KMS-11 (cell line): Measurements from ENCODE around the gene EPAS1.

Experiments used
- H2AFZ ChIP-seq: fragments of 200-600 bp; sonication (generic); 2 replicates; pipeline ENCODE4 v1.6.1; 2016; ENCODE audit warnings: antibody characterized with exemption, mixed run types, low read depth
- H3K27ac ChIP-seq: fragments of 200-600 bp; sonication (generic); 2 replicates; pipeline ENCODE4 v1.6.1; 2016; ENCODE audit warnings: mild to moderate bottlenecking, mixed run types
- H3K27me3 ChIP-seq: fragments of 200-600 bp; sonication (generic); 2 replicates; pipeline ENCODE4 v1.6.1; 2017; ENCODE audit warnings: mild to moderate bottlenecking, low read depth, mixed run types, moderate library complexity; ENCODE audit not compliant: insufficient read depth
- H3K36me3 ChIP-seq: fragments of 200-600 bp; sonication (generic); 2 replicates; pipeline ENCODE4 v1.6.1; 2017; ENCODE audit warnings: mild to moderate bottlenecking, mixed run types; ENCODE audit not compliant: insufficient read depth
- H3K4me1 ChIP-seq: fragments of 200-600 bp; sonication (generic); 2 replicates; pipeline ENCODE4 v1.6.1; 2016; ENCODE audit warnings: mild to moderate bottlenecking, low read depth, mixed run types; ENCODE audit not compliant: poor library complexity, severe bottlenecking
- H3K4me2 ChIP-seq: fragments of 200-600 bp; sonication (generic); 2 replicates; pipeline ENCODE4 v1.7.0; 2016; ENCODE audit warnings: mild to moderate bottlenecking, mixed run types
- H3K4me3 ChIP-seq: fragments of 200-600 bp; sonication (generic); IDR thresholded peaks from 2 replicates; pipeline ENCODE4 v1.6.1; 2017; ENCODE audit warnings: low read depth, low read length, mixed read lengths; ENCODE audit not compliant: insufficient read depth
- H3K79me2 ChIP-seq: fragments of 200-600 bp; sonication (generic); 2 replicates; pipeline ENCODE4 v1.6.1; 2016; ENCODE audit warnings: low read depth, mixed run types; ENCODE audit not compliant: insufficient read depth
- H3K9ac ChIP-seq: fragments of 200-600 bp; sonication (generic); 2 replicates; pipeline ENCODE4 v1.6.1; 2016; ENCODE audit warnings: mild to moderate bottlenecking, mixed run types
- H4K20me1 ChIP-seq: fragments of 200-600 bp; sonication (generic); 2 replicates; pipeline ENCODE4 v1.6.1; 2016; ENCODE audit warnings: mild to moderate bottlenecking, mixed run types; ENCODE audit not compliant: insufficient read depth
- CTCF ChIP-seq: fragments of 200-600 bp; sonication (generic); conservative IDR thresholded peaks from 2 replicates; pipeline ENCODE4 v1.6.1; 2017; ENCODE audit warnings: low read depth, mild to moderate bottlenecking, antibody characterized with exemption, low read length, moderate library complexity, mixed read lengths

Gene EPAS1

DNA sequence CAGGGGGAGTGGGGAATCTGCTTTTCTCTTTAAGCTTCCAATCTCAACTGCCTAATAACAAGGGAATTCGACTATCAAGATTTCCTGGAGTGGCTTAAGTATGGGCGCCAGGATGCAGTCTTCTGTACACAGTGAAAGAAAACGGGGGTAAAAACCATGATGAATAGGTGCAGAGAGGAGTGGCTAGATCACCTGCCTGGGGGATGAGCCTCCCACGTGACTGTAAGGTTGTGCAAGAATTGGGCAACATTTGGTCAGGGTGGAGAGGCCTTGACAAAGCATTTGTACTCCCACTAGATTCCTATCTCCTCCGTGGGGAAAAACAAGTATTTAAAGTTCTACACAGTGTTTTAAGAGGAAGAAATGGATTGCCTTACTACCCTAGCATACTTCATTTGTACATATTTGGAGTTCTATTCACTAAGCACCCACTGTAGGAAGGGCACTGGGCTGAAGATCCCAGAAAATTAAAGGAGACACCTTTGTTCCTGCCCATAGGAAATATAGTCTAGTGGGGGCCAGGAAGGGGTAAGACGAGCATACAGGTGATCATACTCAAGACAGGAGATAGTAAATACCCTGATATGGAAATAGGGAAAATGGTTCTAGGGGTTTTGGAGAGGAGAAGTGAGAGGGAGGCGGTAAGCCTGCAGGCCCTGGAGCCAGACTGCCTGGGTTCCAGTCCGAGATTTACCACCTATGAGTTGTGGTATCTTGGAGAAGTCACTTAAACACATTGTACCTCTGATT, 29.2 kb downstream of the EPAS1 start:
- Histone ChIP-seq H3K4me2 (no peak overlapping the region), H2AFZ (no peak overlapping the region), H3K27me3 (no peaks in the 10 kb centered on the region), H3K9ac (no peak overlapping the region), H3K36me3 (no peaks in the 10 kb centered on the region), H3K4me3 (no peak overlapping the region), H3K4me1 (no peaks in the 10 kb centered on the region), H4K20me1 (no peaks in the 10 kb centered on the region), H3K79me2 (no peaks in the 10 kb centered on the region), H3K27ac (no peak overlapping the region)
- no peak for TF ChIP-seq CTCF

DNA sequence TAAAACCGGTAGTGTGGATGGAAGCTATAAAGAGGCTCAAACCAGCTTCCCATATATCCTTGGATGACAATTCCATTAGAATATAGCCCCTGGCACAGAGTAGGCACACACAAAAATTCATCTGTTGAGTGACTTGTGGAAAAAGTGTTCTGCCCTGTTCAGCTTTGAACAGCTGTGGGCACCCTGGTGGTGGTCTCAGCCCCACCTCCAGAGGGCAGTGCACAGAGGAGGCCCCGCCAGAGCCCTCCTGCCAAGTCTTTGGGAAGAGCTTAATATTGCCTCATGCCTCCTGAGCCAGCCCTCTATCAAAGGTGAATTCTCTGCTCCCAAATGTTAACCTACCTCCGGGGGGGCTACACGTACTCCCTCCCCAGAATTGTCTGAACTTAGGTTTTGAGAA, 30.4 kb downstream of the EPAS1 start:
- H2AFZ ChIP-seq: no peak overlapping the region
- H3K79me2 ChIP-seq: no peaks in the 10 kb centered on the region
- no peaks in the 10 kb centered on the region for H3K36me3 ChIP-seq
- H3K4me2 ChIP-seq: no peak overlapping the region
- no peaks in the 10 kb centered on the region for H3K4me1 ChIP-seq
- no peak overlapping the region for H3K27ac ChIP-seq
- H3K27me3 ChIP-seq: no peaks in the 10 kb centered on the region
- TF ChIP-seq CTCF: no peak
- no peaks in the 10 kb centered on the region for H4K20me1 ChIP-seq
- H3K9ac ChIP-seq: no peak overlapping the region
- H3K4me3 ChIP-seq: no peak overlapping the region

DNA sequence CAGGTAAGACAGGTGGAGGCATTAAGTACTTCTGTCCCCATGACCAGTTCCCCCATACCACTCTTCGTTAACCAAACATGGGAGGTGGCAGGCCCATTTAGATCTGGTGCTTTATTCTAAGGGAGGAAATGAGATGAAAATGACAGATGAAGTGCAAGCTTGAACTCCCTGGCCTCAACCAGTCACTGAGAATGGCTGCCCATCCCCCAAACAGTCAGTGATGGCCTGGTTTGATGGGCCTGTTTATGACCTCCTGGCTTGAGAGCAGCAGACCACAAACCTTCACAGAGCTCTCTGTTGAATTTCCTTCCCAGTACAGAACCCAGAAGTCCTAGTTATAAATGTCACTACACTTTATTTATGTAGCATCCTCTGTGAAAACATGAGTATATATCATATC, 31.1 kb downstream of the EPAS1 start:
- no peak overlapping the region for H3K4me3 ChIP-seq
- H3K27ac ChIP-seq: no peak overlapping the region
- no peaks in the 10 kb centered on the region for H3K27me3 ChIP-seq
- H4K20me1 ChIP-seq: no peaks in the 10 kb centered on the region
- H3K4me1 ChIP-seq: no peaks in the 10 kb centered on the region
- H2AFZ ChIP-seq: no peak overlapping the region
- H3K79me2 ChIP-seq: no peaks in the 10 kb centered on the region
- H3K9ac ChIP-seq: no peak overlapping the region
- no peak overlapping the region for H3K4me2 ChIP-seq
- no peaks in the 10 kb centered on the region for H3K36me3 ChIP-seq
- no peak for TF ChIP-seq CTCF

DNA sequence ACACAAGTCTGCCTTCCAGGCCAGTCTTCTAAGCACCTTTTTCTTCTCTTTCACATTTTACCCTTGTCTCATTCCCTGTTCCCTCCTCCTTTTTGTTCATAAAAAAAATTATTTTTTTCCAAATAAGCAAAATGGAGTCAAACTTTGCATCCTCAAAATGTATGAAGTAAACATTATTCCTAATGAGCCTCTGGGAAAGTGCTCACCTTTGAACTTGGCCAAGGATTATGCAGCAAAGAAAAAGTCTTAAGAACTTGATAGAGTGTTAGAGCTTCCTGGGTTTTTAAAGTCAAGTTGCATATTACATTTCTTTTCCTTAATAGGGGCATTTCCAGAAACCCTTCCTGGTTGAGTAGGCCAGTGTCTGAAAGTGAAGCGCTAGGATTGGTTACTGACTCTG, 31.6 kb downstream of the EPAS1 start:
- H3K36me3 ChIP-seq: no peaks in the 10 kb centered on the region
- H3K27me3 ChIP-seq: no peaks in the 10 kb centered on the region
- H3K4me3 ChIP-seq: no peak overlapping the region
- H3K27ac ChIP-seq: no peak overlapping the region
- no peak overlapping the region for H3K4me2 ChIP-seq
- H4K20me1 ChIP-seq: no peaks in the 10 kb centered on the region
- no peak overlapping the region for H2AFZ ChIP-seq
- no peak for TF ChIP-seq CTCF
- no peak overlapping the region for H3K9ac ChIP-seq
- no peaks in the 10 kb centered on the region for H3K79me2 ChIP-seq
- no peaks in the 10 kb centered on the region for H3K4me1 ChIP-seq
